Thoracic aorta (tissue), 2 donors: ENCODE data around the gene AMPD3. TPM values are rescaled to one million over a fixed set of nuclear protein-coding genes. Genes with fewer than 3 reads are reported as not detected.

Source experiments
- ATAC-seq: fragments of 150-250 bp; one replicate; pipeline ENCODE4 v1.8.0; 2017; ENCODE audit warnings: low read depth; ENCODE audit not compliant: insufficient number of reproducible peaks, low FRiP score
- DNase-seq: peaks from one replicate; pipeline ENCODE4 v3.0.0-alpha.2; 2020; ENCODE audit warnings: low spot score
- H3K27ac ChIP-seq, 2 donors: fragments of 200-600 bp; sonication (generic); 1 replicate in 1 of 2; 2 replicates in 1 of 2; pipeline ENCODE4 v1.5.1; 2016; ENCODE audit warnings: mild to moderate bottlenecking in 2 of 2, moderate library complexity in 2 of 2
- H3K27me3 ChIP-seq: fragments of 200-600 bp; sonication (generic); replicated peaks from 2 replicates; pipeline ENCODE4 v1.6.0; 2016; ENCODE audit warnings: mild to moderate bottlenecking; ENCODE audit not compliant: insufficient read depth
- H3K36me3 ChIP-seq: fragments of 200-600 bp; sonication (generic); one replicate; pipeline ENCODE4 v1.5.1; 2016
- H3K4me1 ChIP-seq, 2 donors: fragments of 200-600 bp; sonication (generic); 1 replicate in 1 of 2; 2 replicates in 1 of 2; pipeline versions ENCODE4 v1.5.1 to v1.6.0; 2016; ENCODE audit warnings: low read depth in 2 of 2, mild to moderate bottlenecking in 1 of 2; ENCODE audit not compliant: control insufficient read depth in 1 of 2
- H3K4me3 ChIP-seq: fragments of 200-600 bp; sonication (generic); 2 replicates; pipeline ENCODE4 v1.5.1; 2016; ENCODE audit warnings: mild to moderate bottlenecking
- H3K9me3 ChIP-seq: fragments of 200-600 bp; sonication (generic); 2 replicates; pipeline ENCODE4 v1.5.1; 2016
- CTCF ChIP-seq: fragments of 200-600 bp; sonication (generic); IDR thresholded peaks from one replicate; pipeline ENCODE4 v1.5.1; 2019; ENCODE audit warnings: antibody characterized with exemption
- total RNA-seq, 2 donors: library from RNA; depleted of rRNA; stranded (reverse); fragments of >200 nt; gene quantifications; one replicate each; pipeline versions ENCODE4 v1.1.0 to v1.2.3, GENCODE V29; 2016

Gene AMPD3
- total RNA-seq, 2 donors from 2014 or later = 7.0 to 17.6 TPM

- Histone ChIP-seq H3K27me3 (no peaks in the 10 kb centered on the region), H3K36me3 (no peaks in the 10 kb centered on the region), H3K9me3 (no peaks in the 10 kb centered on the region), H3K4me3 (no peak overlapping the region), H3K4me1 (peaks cover 7 to 11% of the 10 kb centered on the region in 2 donors), H3K27ac (no peak overlapping the region)
- ATAC-seq (no peak), DNase-seq (no peak)
- TF ChIP-seq CTCF = no peak
Observed at GRCh38 chr11:10409207-10409661, 45.8 kb upstream of the AMPD3 start.

- no peak for TF ChIP-seq CTCF
- H3K27me3 ChIP-seq = no peaks in the 10 kb centered on the region
- no peak overlapping the region for H3K27ac ChIP-seq
- no peak for DNase-seq
- no peak for ATAC-seq
- H3K36me3 ChIP-seq = no peaks in the 10 kb centered on the region
- peaks cover 7 to 18% of the 10 kb centered on the region in 2 donors for H3K4me1 ChIP-seq
- H3K9me3 ChIP-seq = no peaks in the 10 kb centered on the region
- H3K4me3 ChIP-seq = no peak overlapping the region
Observed at GRCh38 chr11:10410106-10410843, 44.8 kb upstream of the AMPD3 start.

GRCh38 chr11:10410844-10411200 lies 44.2 kb upstream of the AMPD3 start:
- DNase-seq = no peak
- H3K36me3 ChIP-seq = no peaks in the 10 kb centered on the region
- TF ChIP-seq CTCF = no peak
- H3K4me1 ChIP-seq = peaks cover 7 to 18% of the 10 kb centered on the region in 2 donors
- H3K27ac ChIP-seq = no peak overlapping the region
- ATAC-seq = no peak
- H3K27me3 ChIP-seq = no peaks in the 10 kb centered on the region
- no peak overlapping the region for H3K4me3 ChIP-seq
- H3K9me3 ChIP-seq = no peaks in the 10 kb centered on the region

- no peak overlapping the region for H3K4me3 ChIP-seq
- TF ChIP-seq CTCF = no peak
- peaks cover 0 to 11% of the 10 kb centered on the region in 2 donors for H3K4me1 ChIP-seq
- no peak for DNase-seq
- no peak for ATAC-seq
- H3K9me3 ChIP-seq = no peaks in the 10 kb centered on the region
- H3K36me3 ChIP-seq = no peaks in the 10 kb centered on the region
- H3K27me3 ChIP-seq = no peaks in the 10 kb centered on the region
- H3K27ac ChIP-seq = no peak overlapping the region
Observed at GRCh38 chr11:10412266-10412665, 42.8 kb upstream of the AMPD3 start.

GRCh38 chr11:10413268-10413667 lies 41.8 kb upstream of the AMPD3 start:
- DNase-seq = no peak

More at GRCh38 chr11:10413268-10413667, 41.8 kb upstream of the AMPD3 start:
- no peak for ATAC-seq
- H3K27ac ChIP-seq = no peak overlapping the region
- TF ChIP-seq CTCF = no peak
- no peaks in the 10 kb centered on the region for H3K27me3 ChIP-seq
- no peaks in the 10 kb centered on the region for H3K9me3 ChIP-seq
- H3K36me3 ChIP-seq = no peaks in the 10 kb centered on the region
- no peak overlapping the region for H3K4me3 ChIP-seq
- H3K4me1 ChIP-seq = peaks cover 0 to 11% of the 10 kb centered on the region in 2 donors
